ENCODE results near the gene SMAP2.

GRCh38 chr1:40363721-40364120 is 9.8 kb upstream of the SMAP2 start:
- TF ChIP-seq, protein P1, sequence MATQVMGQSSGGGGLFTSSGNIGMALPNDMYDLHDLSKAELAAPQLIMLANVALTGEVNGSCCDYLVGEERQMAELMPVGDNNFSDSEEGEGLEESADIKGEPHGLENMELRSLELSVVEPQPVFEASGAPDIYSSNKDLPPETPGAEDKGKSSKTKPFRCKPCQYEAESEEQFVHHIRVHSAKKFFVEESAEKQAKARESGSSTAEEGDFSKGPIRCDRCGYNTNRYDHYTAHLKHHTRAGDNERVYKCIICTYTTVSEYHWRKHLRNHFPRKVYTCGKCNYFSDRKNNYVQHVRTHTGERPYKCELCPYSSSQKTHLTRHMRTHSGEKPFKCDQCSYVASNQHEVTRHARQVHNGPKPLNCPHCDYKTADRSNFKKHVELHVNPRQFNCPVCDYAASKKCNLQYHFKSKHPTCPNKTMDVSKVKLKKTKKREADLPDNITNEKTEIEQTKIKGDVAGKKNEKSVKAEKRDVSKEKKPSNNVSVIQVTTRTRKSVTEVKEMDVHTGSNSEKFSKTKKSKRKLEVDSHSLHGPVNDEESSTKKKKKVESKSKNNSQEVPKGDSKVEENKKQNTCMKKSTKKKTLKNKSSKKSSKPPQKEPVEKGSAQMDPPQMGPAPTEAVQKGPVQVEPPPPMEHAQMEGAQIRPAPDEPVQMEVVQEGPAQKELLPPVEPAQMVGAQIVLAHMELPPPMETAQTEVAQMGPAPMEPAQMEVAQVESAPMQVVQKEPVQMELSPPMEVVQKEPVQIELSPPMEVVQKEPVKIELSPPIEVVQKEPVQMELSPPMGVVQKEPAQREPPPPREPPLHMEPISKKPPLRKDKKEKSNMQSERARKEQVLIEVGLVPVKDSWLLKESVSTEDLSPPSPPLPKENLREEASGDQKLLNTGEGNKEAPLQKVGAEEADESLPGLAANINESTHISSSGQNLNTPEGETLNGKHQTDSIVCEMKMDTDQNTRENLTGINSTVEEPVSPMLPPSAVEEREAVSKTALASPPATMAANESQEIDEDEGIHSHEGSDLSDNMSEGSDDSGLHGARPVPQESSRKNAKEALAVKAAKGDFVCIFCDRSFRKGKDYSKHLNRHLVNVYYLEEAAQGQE (IDR thresholded peaks at IDR 0.05; ENCODE audit: low read depth), result no peak
- TF ChIP-seq CREB1 (IDR thresholded peaks at IDR 0.05; ENCODE audit: low read depth), result no peak
- TF ChIP-seq NFIC (IDR thresholded peaks at IDR 0.05), result no peak
- no peak for TF ChIP-seq CEBPB (IDR thresholded peaks at IDR 0.05)

All from Ishikawa (cell line).